AG09319 (cell line): Measurements from ENCODE around the gene NECTIN1.

Source experiments
- DNase-seq: peaks from one replicate; pipeline ENCODE4 v3.0.0-alpha.2; 2010; ENCODE audit warnings: low read depth; ENCODE audit errors: extremely low read depth
- CTCF ChIP-seq: IDR thresholded peaks from 2 replicates; pipeline ENCODE4 v1.5.1; 2011; ENCODE audit warnings: low read depth, mild to moderate bottlenecking, inconsistent platforms, low read length, moderate library complexity

Gene NECTIN1

GRCh38 chr11:119696378-119697222 lies 32.4 kb downstream of the NECTIN1 start:
- DNase-seq = no peak
- TF ChIP-seq CTCF = no peak

DNA sequence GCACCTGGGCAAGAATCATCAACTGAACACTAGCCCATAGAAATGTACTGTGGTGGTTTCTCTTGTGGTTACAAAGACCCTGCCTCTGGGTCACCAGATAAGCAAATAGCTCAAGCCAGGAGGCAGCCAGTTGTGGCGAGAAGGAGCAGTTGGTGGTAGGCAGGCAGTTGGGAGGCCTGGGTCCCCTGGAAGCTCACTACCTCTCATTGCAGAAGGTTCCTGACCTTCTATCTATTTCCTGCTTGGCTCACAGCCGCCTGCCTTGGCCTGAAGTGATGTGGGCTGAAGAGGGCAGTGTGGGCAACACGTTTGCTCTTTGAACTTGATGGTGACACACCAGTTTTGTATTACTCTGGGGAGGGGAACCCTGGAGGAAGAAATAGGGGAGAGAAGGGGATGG lies 34.7 kb downstream of the NECTIN1 start:
- DNase-seq = no peak
- no peak for TF ChIP-seq CTCF

GRCh38 chr11:119693253-119693815 lies 35.7 kb downstream of the NECTIN1 start:
- no peak for TF ChIP-seq CTCF
- DNase-seq = no peak

DNA sequence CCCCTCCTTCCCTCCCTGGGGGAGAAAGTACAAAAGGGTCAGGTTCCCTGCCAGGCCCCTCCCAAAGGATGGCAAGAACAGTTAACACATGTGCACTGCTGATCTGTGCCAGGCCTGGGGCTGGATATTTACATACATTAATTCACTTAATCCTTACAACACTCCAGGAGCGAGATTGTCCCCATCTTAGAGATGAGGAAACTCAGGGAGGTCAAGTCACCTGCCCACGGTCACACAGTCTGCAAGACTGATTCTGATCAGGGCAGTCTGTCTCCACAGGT lies 36.5 kb downstream of the NECTIN1 start:
- no peak for DNase-seq
- no peak for TF ChIP-seq CTCF

DNA sequence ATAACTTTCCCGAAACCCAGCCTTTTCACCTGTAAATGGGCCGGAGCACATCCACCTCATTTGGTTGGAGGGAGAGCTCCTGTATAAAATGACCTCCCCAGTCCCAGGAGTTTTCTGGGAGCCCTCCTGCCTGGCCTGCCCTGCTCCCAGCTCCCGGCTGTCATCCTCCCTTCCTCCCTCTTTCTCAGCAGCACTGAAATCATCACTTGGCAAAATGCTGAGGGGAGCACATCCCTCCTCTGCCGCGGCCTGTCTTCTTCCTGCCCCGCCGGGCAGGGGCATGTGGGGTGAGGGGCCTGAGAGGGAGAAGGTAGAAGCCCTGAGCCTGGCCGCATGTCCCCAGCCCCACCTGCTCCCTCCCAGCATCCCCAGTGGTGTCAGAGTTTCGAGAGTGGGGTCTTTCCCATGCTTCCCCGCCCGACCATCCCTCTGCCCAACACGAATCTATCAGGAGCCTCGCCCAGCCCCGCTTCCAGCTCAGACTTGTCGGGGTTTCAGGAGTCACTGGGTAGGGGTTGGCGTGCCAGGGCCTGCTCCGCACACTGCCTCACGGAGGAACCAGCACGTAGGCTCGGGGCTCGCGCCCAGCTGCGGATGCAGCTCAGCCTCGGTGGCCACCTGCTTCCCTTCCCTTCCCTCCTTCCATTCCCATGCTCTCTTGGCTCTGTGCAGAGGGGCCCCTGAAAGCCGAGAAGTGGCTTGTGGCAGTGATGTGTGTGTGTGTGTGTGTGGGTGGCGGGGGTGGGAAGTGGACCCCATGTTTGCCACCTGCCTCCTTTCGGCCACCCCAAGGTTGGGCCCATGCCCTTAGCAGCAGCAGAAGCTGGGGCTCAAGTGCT lies 37.1 kb downstream of the NECTIN1 start:
- no peak for DNase-seq
- TF ChIP-seq CTCF = no peak

- TF ChIP-seq CTCF = no peak
- DNase-seq = no peak
Measured at GRCh38 chr11:119691020-119691666, 37.9 kb downstream of the NECTIN1 start.
